Embryonic facial prominence (tissue), 1 donor: Measurements from ENCODE around the gene EIF1B.
"Not testable (repeated sequence)": the region's sequence is repeated elsewhere in the genome, so short reads cannot be mapped to it uniquely, and the experiment has no call there.

Experiments
- DNase-seq: peaks from one replicate; pipeline ENCODE4 v3.0.0-alpha.2; 2016; ENCODE audit errors: extremely low spot score

Gene EIF1B

DNA sequence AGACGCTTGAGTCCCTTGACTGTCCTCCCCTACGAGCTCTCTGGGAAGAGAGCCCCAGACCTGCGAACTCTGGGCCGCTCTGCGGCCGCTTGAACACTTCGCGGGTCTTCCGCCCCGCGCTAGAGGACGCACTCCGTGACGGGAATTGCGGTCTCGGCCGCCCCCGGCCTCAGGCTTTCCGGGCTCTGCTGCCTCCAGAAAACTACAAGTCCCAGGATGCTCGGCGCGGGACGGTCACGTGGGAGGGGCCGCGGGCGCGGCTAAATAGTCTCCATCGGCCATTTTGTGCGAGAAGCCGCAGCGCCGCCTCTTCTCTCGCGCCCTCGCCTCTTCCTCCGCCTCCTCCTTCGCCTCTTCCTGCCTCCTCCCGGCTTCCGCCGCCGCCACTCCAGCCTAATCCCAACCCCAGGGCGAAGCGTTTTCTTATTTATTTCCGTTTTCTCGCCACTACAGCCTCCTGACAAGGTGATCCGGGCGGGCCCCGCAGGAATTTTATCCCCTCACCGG is at the start of gene EIF1B:
Gene EIF1B (plus strand): TSS at position 290 of the 507 bp plus-strand sequence. CDS start 235 bp downstream, outside the sequence.
- DNase-seq = peak; percentile 94

DNA sequence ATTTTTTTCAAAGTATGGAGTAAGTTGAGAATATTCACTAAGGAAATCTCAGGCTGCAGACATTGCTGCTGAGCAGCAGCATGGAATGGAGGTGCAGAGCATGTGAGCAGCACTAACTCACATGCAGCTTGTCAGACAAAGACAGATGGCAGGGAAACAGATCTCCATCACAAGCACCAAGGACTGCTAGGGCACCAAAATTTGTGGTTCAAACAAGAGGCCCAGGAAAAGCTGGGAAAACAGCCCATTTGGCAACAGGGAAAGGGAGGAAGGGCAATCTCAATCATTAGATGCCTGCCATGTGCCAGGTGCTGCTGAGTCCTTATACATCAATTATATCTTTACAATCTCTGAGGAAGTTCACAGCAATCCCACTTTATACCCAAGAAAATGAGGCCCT is 47.2 kb upstream of the EIF1B start:
- DNase-seq = no peak

DNA sequence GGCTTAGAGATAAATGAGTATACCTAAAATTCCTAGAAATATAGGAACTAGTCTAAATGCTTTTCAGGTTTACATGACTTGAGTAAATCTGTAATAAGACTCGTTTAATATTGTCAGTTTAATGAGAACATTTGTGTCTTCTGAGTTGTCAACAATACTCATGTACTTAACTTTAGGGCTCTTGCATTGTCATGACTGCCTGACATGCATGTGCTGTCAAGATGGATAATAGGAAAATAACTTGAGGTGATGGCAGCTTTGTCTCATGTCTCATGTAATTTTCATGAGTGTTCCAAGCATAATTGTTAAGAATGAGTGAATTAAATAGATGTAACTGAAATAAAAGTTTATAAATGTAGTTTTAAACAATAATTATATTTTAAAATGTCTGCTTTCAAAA is 45.1 kb upstream of the EIF1B start:
- DNase-seq = no peak

DNA sequence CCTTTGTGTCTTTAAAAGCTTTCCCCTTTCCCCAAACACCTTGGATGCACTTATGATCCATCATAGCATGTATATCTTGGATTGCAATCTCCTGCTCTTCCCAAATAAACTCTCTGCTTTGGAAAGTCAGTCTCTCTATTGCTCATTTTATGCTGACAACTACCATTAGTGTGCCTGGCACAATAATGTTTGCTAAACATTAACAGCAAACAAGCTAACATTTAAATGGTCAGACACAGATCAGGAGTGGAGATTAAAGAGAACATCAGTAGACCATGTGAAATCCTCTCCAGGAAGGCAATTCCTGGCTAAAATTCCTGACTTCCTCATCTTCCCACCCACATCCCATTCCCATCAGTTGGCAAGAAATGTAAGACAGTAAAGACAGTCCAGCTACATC is 44.3 kb upstream of the EIF1B start:
- no peak for DNase-seq

DNA sequence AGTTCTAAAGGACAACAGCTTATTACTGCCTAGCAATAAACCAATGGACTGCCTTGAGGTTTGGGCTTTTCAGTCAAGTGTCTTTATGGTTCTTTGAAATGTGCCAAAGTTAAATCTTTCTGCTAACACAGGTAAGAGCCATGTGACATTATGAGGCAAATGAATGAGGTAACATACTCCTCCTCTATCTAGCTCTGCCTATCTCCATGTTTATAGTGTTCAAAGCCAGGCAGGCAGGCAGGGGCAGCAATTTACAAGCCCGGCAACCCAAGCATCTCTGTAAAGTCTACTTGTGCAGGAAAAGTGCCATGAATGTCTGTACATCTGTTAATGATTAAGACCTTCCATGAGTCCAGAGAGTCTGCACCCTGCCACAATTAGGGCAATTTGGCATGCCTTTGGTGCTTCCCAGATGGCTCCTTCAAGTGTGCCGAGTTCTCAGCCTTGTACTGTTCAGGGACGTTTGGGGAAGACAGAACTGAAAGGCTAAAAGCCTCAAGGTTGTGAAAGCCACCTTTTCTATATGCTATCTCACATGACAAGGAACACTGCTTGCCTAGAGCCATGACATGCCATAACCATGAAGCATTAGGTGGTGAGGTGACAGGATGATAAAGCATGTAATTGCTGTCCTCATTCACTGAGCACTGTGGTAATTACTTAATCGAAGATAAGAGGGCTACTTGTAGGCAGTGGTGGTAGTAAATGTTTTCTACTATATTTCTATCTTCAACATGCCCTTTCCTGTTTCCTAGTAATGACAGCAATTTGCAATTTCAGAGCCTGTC is 41.4 kb upstream of the EIF1B start:
- no peak for DNase-seq

DNA sequence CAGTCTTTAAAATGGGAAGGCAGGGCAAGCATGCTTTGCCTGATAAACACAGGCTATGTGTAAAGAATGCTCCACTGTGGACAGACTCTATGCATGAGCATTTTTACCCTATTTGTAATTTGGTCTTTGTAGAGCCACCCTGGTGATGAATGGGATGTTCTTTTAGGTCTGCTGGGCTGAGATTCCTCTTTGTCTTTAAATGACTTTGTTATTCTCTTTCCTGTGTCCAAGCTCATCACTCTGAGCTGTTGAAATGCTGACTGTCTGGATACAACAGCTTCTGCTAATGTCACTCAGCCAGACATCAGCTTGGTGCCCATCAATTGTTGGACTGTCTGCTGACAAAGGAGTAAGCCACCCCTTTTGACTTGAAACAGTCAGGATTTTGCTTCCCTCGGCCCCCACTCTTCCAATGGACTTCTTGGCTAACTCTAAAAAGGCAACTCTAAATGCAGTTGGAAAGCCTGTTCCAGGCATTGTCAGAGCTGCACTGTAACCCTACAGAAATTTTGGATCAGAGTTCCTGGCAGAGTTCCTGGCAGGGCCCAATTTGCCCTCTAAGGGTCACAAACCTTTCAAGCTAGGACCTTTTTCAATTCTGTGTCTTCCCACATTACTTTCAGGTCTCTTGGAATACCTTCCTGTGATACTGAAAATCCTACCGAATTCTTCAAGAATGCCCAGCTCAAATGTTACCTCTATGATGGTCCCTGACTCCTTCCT is 40.5 kb upstream of the EIF1B start:
- DNase-seq = no peak

DNA sequence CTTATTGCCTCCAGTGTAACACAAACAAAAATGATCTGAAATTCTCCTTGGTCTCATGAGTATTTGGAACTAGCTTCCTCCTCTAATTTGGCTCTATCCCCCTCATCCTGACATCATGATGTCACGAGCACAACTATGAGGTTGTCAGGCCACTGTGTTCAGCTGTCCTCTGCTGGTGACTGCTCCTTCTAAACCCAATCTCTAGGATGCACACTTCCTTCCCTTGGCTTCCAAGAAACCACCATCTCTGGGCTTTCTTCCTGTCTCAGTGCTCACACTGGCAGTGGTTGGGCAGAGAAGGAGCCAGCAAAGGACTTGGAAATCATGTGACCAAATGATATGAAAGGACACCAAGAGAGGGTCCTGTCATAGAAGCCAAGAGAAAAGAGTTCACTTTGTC is 30.7 kb upstream of the EIF1B start:
- no peak for DNase-seq

DNA sequence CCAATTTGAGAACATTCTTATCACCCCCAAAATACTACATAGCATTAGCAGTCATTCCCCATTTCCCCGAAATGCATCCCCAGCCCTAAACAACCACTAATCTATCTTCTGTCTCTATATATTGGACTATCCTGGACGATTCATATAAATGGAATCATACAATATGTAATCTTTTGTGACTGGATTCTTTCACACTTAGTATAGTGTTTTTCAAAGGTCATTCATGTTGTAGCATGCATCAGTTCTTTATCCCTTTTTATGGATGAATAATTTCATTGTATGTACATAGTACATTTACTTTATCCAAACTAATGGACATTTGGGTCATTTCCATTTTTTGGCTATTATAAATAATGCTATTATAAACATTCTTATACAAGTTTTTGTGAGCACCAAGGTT is 27.5 kb upstream of the EIF1B start:
- DNase-seq = no peak

DNA sequence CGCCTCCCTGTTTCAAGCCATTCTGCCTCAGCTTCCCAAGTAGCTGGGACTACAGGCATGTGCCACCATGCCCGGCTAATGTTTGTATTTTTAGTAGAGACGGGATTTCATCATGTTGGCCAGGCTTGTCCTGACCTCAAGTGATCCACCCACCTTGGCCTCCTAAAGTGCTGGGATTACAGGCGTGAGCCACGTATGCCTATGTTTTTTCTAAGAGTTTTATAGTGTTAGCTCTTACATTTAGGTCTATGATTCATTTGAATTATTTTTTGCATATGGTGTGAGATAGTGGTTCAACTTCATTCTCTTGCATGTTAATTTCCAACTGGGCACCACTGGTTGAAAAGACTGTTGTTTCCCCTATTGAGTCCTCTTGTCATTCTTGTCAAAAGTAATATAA is 26.4 kb upstream of the EIF1B start:
- DNase-seq = not testable (repeated sequence)

DNA sequence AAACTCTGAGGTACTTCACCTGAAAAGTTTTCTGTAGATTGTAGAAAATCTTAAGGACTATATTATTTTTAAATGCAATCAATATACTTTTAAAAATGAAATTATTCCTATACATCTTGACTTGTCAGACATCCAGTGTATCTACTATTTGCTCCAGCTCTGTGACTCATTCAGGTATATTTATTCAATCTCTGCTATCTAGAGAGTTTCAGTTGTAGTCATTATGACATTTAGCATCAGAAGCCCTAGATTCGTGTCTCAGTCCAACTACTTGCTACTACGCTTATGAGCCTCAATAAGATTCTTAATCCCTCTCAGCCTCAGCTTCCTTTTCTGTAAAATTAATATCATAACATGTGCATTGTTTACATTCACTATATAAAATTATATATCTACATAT is 22.3 kb upstream of the EIF1B start:
- no peak for DNase-seq

DNA sequence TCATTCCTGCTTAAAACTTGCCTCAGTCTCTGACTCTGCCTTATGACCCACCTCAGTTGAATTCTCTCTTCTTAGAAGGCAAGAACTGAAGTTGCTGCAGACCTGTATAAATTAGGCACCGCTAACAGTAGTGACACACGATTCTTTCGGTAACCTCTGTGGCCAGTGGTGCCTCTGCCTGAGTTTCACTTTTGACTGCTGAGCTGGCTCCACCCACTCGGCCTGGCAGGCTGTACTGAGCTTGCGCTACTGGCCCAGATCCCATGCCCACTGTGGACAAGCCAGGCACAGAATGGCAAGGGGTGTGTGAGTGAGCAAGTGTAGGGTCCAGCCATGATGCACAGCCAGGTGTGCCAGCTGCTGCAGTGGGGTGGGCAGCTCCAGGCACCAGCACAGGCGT is 19.1 kb upstream of the EIF1B start:
- DNase-seq = no peak

DNA sequence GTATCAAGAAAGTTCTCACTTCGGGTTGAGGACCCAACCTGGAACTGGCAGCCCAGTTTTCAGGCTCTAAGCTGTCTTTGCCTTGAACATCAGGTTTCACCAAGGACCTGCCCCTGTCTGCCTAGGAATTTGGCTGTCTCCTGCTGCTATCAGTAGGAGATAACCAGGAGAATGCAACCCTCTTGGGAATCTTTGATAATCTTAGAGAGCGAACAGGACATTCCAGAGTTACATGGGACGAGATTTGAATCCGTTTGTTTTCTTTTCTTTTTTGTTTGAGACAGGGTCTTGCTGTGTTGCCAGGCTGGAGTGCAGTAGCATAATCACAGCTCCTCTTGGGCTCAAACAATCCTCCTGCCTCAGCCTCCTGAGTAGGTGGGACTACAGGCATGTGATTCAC is 18.0 kb upstream of the EIF1B start:
- no peak for DNase-seq

DNA sequence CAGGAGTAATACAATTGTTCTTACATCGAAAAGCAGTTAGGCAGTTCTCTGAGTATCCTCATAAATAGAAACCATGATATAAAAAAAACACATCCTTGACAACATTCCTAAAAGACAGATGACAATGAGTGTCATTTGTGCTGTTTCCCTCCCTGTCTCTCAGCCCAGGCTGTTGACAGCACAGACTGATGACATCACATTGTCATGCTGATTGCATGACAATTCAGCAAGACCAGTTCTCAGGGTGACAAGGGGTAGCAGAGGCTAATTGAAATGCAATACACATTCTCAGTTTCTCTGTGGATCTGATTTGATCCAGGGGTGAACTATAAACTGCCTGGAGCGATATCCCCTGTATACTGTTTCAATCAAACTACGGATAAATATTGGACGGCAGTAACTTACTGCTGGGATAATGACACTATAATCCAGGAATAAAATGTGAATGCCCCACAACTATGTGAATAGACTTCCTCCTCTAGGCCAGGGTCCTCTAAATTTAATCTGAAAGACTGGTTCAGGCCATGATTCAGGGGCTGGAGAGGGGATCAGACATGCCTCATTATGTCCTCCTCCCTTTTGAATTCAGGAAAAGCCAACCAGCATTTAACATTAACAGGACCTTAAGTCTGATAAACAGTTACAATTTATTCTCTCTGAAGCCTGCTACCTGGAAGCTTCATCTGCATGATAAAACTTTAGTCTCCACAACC is 16.7 kb upstream of the EIF1B start:
- no peak for DNase-seq

DNA sequence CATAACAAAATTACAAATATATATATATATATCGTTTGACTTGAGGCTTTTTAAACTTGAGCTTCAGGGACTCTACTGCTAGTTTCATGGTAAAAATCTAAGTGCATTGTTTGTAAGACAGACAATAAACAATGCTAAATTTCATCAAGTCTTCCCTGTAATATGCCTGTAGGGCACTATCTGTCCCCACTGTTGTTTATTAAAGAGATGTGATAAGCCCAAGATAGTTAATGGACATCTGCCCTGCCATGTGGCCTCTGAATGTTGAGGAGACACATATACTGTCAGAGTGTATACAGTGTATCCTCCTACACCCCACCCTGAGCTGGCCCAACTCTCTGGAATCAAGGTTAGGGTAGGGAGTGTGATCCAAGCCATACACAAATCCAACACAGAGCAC is 15.1 kb upstream of the EIF1B start:
- no peak for DNase-seq

DNA sequence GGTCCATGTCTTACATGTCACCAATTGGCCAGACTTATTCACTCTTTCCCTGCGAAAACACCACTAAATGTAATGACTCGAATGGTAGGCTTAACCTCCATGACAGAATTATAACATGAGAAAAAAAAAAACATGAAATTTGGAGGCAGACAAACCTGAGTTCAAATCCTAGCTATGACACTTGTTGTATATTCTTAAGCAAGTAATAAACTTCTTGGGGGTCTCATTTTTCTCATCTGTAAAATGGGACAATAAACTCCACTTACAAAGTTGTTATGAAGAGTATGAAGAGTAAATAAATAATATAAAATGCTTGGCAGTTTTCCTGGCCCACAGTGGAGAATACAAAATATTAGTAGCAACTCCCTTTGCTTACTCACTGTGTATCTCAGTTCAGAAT is 11.4 kb upstream of the EIF1B start:
- DNase-seq = no peak

DNA sequence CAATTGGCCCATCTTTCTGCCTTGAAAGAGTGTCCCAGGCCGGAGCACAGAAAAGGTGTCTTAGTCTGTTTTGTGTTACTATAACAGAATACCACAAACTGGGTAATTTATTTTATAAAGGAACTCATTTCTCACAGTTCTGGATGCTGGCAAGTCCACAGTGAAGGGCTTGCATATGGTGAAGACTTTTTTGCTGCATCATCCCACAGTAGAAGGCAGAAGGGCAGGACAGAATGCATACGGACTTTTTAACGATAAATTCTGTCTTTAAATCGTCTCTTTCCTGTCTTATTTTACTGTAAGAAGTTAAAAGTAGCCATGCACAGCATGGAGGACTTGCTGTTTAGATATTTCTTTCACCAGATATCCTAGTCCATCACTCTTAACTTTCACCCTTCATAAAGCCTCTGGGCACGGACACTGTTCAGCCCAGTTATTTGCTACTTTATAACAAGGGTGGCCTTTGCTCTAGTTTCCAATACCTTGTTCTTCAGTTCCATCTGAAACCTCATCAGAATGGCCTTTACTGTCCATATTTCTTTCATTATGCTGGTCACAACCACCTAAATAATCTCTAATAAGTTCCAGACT is 10.3 kb upstream of the EIF1B start:
- no peak for DNase-seq

DNA sequence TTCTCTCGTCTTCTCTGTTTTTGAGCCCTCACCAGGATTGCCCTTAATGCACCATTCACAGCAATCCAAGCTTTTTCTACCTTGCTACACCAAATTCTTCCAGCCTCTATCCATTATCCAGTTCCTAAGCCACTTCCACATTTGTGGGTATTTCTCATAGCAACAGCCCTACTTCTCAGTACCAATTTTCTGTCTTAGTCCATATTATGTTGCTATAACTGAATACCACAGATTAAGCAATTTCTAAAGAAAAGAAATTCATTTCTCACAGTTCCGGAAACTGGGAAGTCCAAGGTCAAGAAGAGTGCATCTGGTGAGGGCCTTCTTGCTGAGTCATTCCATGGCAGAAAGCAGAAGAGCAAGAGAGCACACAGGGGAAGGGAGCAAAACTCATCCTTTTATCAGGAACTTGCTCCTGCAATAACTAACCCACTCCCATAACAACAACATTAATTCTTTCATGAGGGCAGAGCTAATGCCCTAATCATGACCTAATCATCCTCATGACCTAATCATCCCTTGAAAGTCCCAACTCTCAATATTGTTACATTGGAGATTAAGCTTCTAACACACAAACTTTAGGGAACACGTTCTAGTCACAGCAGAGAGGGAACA is 9.7 kb upstream of the EIF1B start:
- DNase-seq = no peak

DNA sequence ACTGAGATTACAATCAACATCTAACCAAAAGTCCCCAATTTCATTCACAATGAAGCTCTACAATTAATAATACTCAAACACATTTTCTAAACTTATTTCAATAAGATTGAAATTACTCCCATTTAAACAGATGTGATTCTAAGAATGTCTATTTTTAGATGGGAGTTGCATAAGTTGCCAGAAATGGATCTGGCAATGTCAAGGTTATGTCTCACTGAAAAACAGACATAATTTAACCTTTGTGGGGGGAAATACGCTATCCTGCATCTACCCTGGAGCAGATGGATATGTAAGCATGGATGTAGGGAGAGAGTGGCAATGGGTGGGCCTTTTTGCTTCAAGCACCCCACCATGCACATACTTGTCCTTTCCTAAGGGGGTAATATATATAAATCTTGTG is 6.7 kb upstream of the EIF1B start:
- no peak for DNase-seq

DNA sequence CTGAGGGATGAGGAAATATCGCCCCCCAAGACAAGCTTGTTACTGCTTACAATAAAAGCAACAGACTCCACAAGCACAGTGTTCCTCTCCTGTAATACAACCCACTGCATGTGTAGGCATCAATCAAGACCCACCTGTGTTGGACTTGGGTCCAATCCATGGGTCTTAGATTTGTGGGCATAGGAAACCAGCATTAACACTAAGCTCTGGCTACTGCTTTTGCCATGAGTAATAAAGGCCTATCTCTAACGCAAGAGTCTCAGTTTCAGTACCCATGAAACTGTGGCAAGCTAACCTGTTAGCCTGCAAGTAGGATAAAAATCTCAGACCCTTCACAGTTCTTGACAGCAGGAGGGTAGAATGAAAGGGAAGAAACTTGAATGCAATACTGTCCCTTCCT is 5.2 kb upstream of the EIF1B start:
- DNase-seq = no peak

DNA sequence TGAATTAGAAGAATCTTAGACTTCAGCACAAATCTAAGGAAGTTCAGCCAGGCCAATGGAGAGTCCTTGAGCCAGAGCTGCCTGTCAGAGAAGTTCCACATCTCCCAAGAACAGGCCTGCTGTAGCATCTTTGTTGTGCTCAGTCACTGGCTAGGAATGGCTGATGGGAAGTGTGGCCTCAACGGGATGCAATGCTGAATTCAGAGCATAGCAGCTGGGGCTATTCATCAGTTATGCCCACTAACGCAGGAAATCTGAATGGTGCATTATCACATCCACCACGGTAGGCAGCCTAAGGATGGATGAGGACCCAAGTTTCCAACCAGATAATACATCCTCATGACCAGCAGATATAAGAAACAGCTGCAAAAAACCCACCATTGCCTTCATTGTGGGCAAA is 3.2 kb upstream of the EIF1B start:
- no peak for DNase-seq

DNA sequence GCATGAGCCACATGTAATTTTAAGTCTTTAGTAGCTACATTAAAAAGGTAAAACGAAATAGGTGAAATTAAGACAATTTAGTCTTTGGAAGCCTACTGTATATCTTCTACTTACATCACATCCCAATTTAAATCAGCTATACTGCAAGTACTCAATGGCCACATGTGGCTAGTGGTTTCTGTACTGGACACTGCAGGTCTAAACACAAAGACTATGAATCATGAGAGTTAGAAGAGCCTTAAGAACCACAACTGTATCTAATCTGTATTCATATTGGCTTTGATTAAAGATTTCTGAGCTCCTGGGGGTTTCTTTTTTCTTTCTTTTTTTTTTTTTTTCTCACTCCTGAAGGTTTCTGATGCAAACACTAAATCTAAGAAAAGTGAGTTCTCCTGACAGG is 2.3 kb upstream of the EIF1B start:
- DNase-seq = no peak
